MCF 10A (cell line): ENCODE data around the gene CRIP1. TPM values are rescaled to one million over a fixed set of nuclear protein-coding genes. Genes with fewer than 3 reads are reported as not detected.

Source experiments
- BruUV-seq: library from RNA; stranded (reverse); fragments of 400-500 nt; replicated peaks from 2 replicates; lab custom pipeline; 2021; lab: Mats Ljungman, UMichigan
- CTCF ChIA-PET: fragments of 300-600 bp; sonication (Branson Sonifier 250); formaldehyde crosslinking; extraction: SDS; loops from one replicate; lab custom pipeline; 2021; ENCODE audit warnings: antibody characterized with exemption, inconsistent platforms; lab: Yijun Ruan, JAX
- POLR2A ChIA-PET: fragments of 300-600, 350-650 bp; sonication (Branson Sonifier 250); formaldehyde crosslinking; extraction: SDS; loops from one replicate; lab custom pipeline; 2020; ENCODE audit warnings: antibody characterized with exemption, inconsistent platforms; lab: Yijun Ruan, JAX
- DNase-seq: peaks from one replicate; pipeline ENCODE4 v3.0.0-alpha.2; 2018; ENCODE audit not compliant: unreplicated experiment
- H3K27ac Mint-ChIP-seq: one replicate; pipeline ENCODE4 v1.8.0; 2022; ENCODE audit warnings: mild to moderate bottlenecking, low read depth, mixed read lengths; ENCODE audit not compliant: unreplicated experiment
- H3K27me3 Mint-ChIP-seq: one replicate; pipeline ENCODE4 v1.8.0; 2022; ENCODE audit warnings: mixed read lengths; ENCODE audit not compliant: insufficient read depth, unreplicated experiment
- H3K36me3 Mint-ChIP-seq: one replicate; pipeline ENCODE4 v1.8.0; 2022; ENCODE audit warnings: mild to moderate bottlenecking, moderate library complexity, mixed read lengths; ENCODE audit not compliant: insufficient read depth, unreplicated experiment
- H3K4me1 Mint-ChIP-seq: one replicate; pipeline ENCODE4 v1.8.0; 2022; ENCODE audit warnings: mixed read lengths; ENCODE audit not compliant: insufficient read depth, unreplicated experiment
- H3K4me3 Mint-ChIP-seq: one replicate; pipeline ENCODE4 v1.8.0; 2022; ENCODE audit warnings: mild to moderate bottlenecking, moderate library complexity, mixed read lengths; ENCODE audit not compliant: unreplicated experiment
- H3K9me3 Mint-ChIP-seq: one replicate; pipeline ENCODE4 v1.8.0; 2022; ENCODE audit warnings: mixed read lengths; ENCODE audit not compliant: unreplicated experiment
- intact Hi-C: fragments of 100-400 bp; cut with micrococcal nuclease; formaldehyde crosslinking; loops from 2 replicates; pipeline ENCODE4 v1.14.1; 2022
- total RNA-seq: library from RNA; stranded (reverse); gene quantifications from 2 replicates; pipeline ENCODE4 v1.2.3, GENCODE V29; 2022
- TF ChIP-seq, protein P1 (sequence below): fragments of 200-600 bp; IDR thresholded peaks from one replicate; pipeline ENCODE4 v1.8.0; 2022; ENCODE audit warnings: antibody characterized with exemption, mild to moderate bottlenecking; ENCODE audit not compliant: unreplicated experiment

Gene CRIP1
- total RNA-seq, 1 experiment from 2014 or later: not detected

DNA sequence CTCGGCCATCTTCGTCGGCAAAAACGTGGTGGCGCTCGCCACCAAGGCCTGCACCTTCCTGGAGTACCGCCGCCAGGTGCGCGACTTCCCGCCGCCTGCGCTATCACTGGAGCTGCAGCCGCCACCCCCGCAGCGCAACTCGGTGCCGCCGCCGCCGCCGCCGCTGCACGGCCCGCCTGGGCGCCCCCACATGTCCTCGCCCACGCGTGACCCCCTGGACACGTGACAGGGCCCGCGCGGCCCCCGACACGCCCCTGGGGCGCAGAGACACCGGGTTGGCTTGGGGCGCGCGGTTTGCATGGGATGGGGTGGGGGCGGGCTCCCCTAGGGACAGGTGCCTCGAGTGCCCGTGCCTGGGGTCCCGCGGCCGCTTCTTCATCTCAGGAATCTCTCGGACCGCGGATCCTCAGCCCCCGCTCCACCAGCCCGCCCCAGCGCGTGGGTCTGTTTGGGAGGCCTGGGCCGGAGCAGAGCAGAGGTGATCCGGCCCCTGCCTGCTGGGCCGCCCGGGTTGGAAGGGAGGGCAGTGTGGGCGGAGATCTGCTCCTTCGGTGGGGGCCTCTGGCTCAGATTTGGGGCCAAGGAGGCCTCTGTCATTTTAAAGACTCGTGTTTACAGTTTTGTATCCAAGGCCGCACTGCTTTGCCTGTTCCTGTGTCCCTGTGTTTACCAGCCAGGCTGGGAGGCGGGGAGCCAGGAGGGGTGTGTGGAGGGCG, 43.0 kb downstream of the CRIP1 start:
- no peaks in the 10 kb centered on the region for H3K36me3 Mint-ChIP-seq
- no peaks in the 10 kb centered on the region for H3K9me3 Mint-ChIP-seq
- no TSS peak for BruUV-seq
- TF ChIP-seq, protein P1, sequence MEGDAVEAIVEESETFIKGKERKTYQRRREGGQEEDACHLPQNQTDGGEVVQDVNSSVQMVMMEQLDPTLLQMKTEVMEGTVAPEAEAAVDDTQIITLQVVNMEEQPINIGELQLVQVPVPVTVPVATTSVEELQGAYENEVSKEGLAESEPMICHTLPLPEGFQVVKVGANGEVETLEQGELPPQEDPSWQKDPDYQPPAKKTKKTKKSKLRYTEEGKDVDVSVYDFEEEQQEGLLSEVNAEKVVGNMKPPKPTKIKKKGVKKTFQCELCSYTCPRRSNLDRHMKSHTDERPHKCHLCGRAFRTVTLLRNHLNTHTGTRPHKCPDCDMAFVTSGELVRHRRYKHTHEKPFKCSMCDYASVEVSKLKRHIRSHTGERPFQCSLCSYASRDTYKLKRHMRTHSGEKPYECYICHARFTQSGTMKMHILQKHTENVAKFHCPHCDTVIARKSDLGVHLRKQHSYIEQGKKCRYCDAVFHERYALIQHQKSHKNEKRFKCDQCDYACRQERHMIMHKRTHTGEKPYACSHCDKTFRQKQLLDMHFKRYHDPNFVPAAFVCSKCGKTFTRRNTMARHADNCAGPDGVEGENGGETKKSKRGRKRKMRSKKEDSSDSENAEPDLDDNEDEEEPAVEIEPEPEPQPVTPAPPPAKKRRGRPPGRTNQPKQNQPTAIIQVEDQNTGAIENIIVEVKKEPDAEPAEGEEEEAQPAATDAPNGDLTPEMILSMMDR: no peak
- ChIA-PET POLR2A (no interaction called here), CTCF (interaction anchor here (0.5 to 1.9 kb wide), 7 partner anchors 9 to 1398 kb away, joined by 3 to 8 read pairs (median 4); no protein-coding TSS in a partner anchor)
- H3K27me3 Mint-ChIP-seq: peaks cover 24% of the 10 kb centered on the region
- H3K4me1 Mint-ChIP-seq: no peaks in the 10 kb centered on the region
- H3K27ac Mint-ChIP-seq: no peak overlapping the region
- H3K4me3 Mint-ChIP-seq: no peak overlapping the region
- intact Hi-C loops: loop anchor here (2.0 to 5.0 kb wide), 2 partner anchors 39 to 157 kb away; partner anchors contain the start of gene TEDC1
- DNase-seq: no peak

DNA sequence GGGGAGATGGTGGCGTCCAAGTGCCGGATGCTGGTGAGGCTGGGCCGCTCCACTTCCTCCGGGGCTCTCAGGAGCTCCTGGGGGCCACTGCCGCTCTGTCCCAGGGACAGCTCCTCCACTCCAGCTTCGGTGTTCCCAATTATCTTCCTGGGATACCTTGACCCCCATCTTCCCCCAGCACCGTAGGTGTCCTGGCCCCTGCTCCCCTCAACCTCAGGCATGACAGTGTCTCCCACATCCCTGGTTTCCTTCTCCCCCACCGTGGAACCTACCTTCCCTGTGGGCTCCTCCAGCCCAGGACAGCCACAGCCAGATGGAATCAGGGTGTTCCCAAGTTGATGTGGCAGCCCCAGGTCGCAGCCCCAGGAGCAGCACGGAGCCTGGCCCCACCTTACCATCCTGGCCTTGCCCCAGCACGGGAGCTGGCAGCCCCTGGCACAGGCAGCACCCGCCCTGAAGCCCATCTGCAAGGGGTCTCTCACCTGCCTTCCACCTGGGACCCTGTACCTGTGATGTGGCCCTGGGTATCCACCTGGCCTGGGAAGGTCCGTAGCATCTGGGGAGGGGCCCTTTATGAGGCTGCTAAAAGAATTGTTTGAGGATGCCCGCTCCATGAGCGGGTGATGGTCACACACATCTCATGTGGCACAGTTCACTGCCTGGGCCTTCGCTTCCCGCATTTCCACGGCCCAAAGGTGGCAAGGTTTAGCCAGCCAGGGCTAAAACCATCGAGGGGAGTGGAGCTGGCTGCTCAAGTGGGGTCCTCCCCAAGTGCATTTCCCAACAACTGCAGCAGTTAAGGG, 43.8 kb downstream of the CRIP1 start:
- peaks cover 24% of the 10 kb centered on the region for H3K27me3 Mint-ChIP-seq
- H3K4me1 Mint-ChIP-seq: no peaks in the 10 kb centered on the region
- CTCF ChIA-PET: interaction anchor here (0.5 to 1.9 kb wide), 5 partner anchors 8 to 503 kb away, joined by 3 to 4 read pairs (median 3); no protein-coding TSS in a partner anchor
- TF ChIP-seq, protein P1: no peak
- H3K9me3 Mint-ChIP-seq: no peaks in the 10 kb centered on the region
- no peak overlapping the region for H3K4me3 Mint-ChIP-seq
- no peaks in the 10 kb centered on the region for H3K36me3 Mint-ChIP-seq
- POLR2A ChIA-PET: interaction anchor here (0.7 kb wide), 1 partner anchor 9 kb away, joined by 3 read pairs; no protein-coding TSS in a partner anchor
- intact Hi-C loops: no loop called here
- no peak for DNase-seq
- no TSS peak for BruUV-seq
- H3K27ac Mint-ChIP-seq: no peak overlapping the region

DNA sequence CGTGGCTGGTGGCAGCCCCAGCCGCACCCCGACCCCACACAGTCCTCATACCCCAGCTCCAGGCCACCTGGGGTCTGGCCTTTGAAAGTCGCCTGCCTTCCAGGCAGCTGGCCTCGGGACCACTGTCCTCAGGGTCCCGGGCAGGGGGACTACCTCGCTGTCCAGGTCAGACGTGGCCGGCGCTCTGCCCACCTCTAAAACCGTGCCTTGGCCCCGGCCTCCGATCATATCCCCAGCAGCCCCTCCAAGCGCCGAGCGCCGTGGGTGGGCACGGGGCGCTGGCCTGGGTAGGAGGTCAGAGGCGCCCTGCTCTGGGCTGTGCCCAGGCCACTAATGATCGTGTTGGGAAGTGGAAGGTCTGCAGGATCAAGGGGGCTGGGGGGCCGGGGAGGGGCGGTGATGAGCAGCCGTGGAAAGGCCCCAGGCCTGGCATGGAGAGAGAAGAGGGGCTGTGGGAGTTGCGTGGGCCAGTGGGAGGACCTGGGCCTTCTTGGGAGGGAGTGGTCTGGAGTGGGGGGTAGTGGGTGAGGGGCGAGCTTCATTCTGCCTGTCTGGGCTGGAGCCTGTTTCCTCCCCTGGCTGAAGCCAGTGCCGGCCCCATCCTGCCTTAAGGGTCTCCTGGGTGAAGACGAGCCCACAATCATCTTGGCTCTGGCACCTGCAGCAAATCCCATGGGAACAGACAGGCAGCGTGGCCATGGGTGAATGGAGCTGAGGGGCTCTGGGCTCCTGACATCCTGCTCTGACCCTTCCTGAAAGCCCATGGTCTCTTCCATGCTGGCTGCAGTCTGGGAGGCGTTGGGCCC, 44.6 kb downstream of the CRIP1 start:
- intact Hi-C loops: no loop called here
- Mint-ChIP-seq H3K36me3 (no peaks in the 10 kb centered on the region), H3K4me3 (no peak overlapping the region), H3K9me3 (no peaks in the 10 kb centered on the region), H3K27ac (no peak overlapping the region), H3K4me1 (no peaks in the 10 kb centered on the region), H3K27me3 (peaks cover 27% of the 10 kb centered on the region)
- TF ChIP-seq, protein P1: no peak
- DNase-seq: no peak
- ChIA-PET CTCF (interaction anchor here (0.7 kb wide), 1 partner anchor 88 kb away, joined by 3 read pairs; no protein-coding TSS in a partner anchor), POLR2A (interaction anchor here (0.7 kb wide), 1 partner anchor 8 kb away, joined by 3 read pairs; no protein-coding TSS in a partner anchor)
- no TSS peak for BruUV-seq
